T-helper 2 cell treated with Interferon-gamma antibody and Interleukin-4, amounts not matched to agents 5 μg/mL and 100 μg/mL, for 36 hours (primary cell): ENCODE data around the gene FAM161A.
"Not testable (repeated sequence)": the region's sequence is repeated elsewhere in the genome, so short reads cannot be mapped to it uniquely, and the experiment has no call there.

ENCODE experiments used
- DNase-seq: peaks from one replicate; pipeline ENCODE4 v3.0.0; 2021; ENCODE audit warnings: low spot score
- H3K27ac Mint-ChIP-seq: one replicate; pipeline ENCODE4 v1.8.0; 2021; ENCODE audit warnings: mild to moderate bottlenecking, mixed read lengths
- H3K27me3 Mint-ChIP-seq: one replicate; pipeline ENCODE4 v1.8.0; 2021; ENCODE audit warnings: low read depth, mixed read lengths
- H3K36me3 Mint-ChIP-seq: one replicate; pipeline ENCODE4 v1.8.0; 2021; ENCODE audit warnings: low read depth, mixed read lengths
- H3K4me1 Mint-ChIP-seq: one replicate; pipeline ENCODE4 v1.8.0; 2021; ENCODE audit warnings: low read depth, mixed read lengths
- H3K4me3 Mint-ChIP-seq: one replicate; pipeline ENCODE4 v1.8.0; 2022; ENCODE audit warnings: mild to moderate bottlenecking, moderate library complexity, mixed read lengths
- H3K9me3 Mint-ChIP-seq: one replicate; pipeline ENCODE4 v1.8.0; 2021; ENCODE audit warnings: mixed read lengths

Gene FAM161A

GRCh38 chr2:61853847-61854563 lies at the start of gene FAM161A:
FAM161A (minus strand) TSS chr2:61854060; CDS start chr2:61854041, 19 bp downstream.
- Mint-ChIP-seq H3K4me3 (peak within 1 kb of the TSS; percentile 94), H3K9me3 (no peaks in the 10 kb centered on the region), H3K36me3 (no peaks in the 10 kb centered on the region), H3K27me3 (no peaks in the 10 kb centered on the region), H3K4me1 (peaks cover 17% of the 10 kb centered on the region), H3K27ac (peak within 1 kb of the TSS; percentile 94)
- peak; percentile 80 for DNase-seq

GRCh38 chr2:61900281-61900680 lies 46.4 kb upstream of the FAM161A start:
- H3K4me1 Mint-ChIP-seq = peaks cover 6% of the 10 kb centered on the region
- H3K4me3 Mint-ChIP-seq = no peak overlapping the region
- DNase-seq = no peak
- H3K27me3 Mint-ChIP-seq = no peaks in the 10 kb centered on the region
- no peaks in the 10 kb centered on the region for H3K36me3 Mint-ChIP-seq
- H3K27ac Mint-ChIP-seq = no peak overlapping the region
- H3K9me3 Mint-ChIP-seq = no peaks in the 10 kb centered on the region

DNA sequence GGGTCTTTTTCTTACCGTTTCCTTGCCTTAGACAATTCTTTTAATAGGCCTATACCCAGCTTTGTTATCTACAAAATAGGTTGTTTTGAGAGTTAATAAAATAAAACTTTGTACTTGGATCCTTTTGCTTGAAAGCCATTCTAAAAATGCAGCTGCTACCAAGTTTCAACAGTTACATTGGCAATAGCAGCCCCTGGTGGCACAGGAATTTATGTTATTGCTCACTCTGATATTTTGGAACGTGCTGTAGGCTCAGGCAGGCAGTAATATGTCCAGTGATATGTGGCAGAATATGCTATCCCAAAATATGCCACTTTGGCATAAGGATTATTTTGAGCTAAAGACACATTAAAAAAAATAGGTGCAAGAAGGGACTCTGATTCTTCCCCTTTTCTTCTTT lies 45.0 kb upstream of the FAM161A start:
- no peaks in the 10 kb centered on the region for H3K9me3 Mint-ChIP-seq
- H3K27me3 Mint-ChIP-seq = no peaks in the 10 kb centered on the region
- no peaks in the 10 kb centered on the region for H3K36me3 Mint-ChIP-seq
- H3K4me1 Mint-ChIP-seq = no peaks in the 10 kb centered on the region
- DNase-seq = no peak
- H3K4me3 Mint-ChIP-seq = no peak overlapping the region
- no peak overlapping the region for H3K27ac Mint-ChIP-seq

DNA sequence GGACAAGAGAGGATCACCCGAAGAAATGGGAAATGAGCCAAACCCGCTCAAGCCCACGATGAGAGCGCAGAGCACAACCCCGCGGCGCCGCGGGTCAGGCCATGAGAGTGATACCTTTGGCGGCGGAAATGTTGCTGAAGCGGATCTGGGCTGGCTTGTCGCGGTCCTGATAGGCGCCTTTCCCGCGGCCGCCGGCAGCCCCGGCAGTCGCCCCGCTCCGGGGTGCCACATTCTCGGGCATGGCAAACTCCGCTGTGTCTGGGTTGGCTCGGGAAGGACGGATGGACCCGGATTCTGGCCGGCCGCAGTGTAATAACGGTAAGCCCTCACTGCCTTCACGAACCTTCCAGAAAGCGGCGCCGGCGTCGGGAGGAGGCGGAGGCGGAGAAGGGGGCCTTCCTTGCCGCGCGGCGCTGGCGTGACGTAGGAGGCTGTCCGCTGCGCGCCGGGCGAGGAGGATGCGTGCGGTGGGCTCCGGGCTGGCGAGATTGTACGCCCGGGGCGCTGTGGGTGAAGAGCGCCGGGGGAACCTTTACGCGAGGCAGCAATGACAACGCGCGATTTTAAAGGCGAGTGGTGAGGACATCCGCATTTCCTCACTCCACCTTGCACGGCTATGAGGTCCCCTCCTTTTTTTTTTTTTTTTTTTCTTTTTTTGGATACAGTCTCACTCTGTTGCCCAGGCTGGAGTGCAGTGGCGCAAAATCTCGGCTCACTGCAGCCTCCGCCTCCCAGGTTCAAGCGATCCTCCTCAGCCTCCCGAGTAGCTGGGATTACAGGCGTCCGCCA lies 34.6 kb upstream of the FAM161A start, which contains the start of gene CCT4:
CCT4 (minus strand) TSS at position 390 of the 789 bp plus-strand sequence; CDS start at position 241, 149 bp downstream.
- DNase-seq = peak; percentile 89
- H3K27me3 Mint-ChIP-seq = no peaks in the 10 kb centered on the region
- no peaks in the 10 kb centered on the region for H3K9me3 Mint-ChIP-seq
- peaks cover 21% of the 10 kb centered on the region for H3K4me1 Mint-ChIP-seq
- peak within 1 kb of the TSS; percentile 99 for H3K4me3 Mint-ChIP-seq
- peaks cover 23% of the 10 kb centered on the region for H3K36me3 Mint-ChIP-seq
- peak within 1 kb of the TSS; percentile 100 for H3K27ac Mint-ChIP-seq

DNA sequence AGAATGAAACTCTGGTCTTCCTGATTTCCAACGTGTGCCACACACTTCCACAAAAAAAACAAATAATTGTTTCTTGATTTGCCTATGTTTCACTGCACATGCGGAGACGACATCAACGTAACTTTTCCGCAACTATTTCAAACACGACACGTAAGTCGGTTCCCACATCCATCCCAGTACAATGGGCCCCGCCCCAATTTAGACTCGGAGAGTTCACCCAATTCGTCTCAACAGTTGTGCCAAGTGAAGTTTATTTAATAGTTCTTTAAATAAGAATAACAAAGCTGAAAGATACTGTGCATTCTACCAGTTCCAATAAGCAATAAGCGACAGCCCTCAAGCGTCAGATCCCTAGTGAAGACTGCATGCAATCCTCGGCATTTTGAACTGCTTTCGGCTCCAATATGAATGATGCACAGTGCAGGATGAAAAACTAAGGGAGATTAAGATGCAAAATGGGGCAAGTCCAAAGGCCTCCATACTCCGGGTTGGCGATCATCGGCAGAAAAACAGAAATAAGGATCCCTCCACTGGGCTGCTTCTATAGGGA lies 33.9 kb upstream of the FAM161A start:
- peak overlapping the region; percentile 99 for H3K4me3 Mint-ChIP-seq
- no peak for DNase-seq
- H3K4me1 Mint-ChIP-seq = peaks cover 21% of the 10 kb centered on the region
- H3K9me3 Mint-ChIP-seq = no peaks in the 10 kb centered on the region
- no peaks in the 10 kb centered on the region for H3K27me3 Mint-ChIP-seq
- H3K36me3 Mint-ChIP-seq = peaks cover 27% of the 10 kb centered on the region
- peak overlapping the region; percentile 100 for H3K27ac Mint-ChIP-seq

DNA sequence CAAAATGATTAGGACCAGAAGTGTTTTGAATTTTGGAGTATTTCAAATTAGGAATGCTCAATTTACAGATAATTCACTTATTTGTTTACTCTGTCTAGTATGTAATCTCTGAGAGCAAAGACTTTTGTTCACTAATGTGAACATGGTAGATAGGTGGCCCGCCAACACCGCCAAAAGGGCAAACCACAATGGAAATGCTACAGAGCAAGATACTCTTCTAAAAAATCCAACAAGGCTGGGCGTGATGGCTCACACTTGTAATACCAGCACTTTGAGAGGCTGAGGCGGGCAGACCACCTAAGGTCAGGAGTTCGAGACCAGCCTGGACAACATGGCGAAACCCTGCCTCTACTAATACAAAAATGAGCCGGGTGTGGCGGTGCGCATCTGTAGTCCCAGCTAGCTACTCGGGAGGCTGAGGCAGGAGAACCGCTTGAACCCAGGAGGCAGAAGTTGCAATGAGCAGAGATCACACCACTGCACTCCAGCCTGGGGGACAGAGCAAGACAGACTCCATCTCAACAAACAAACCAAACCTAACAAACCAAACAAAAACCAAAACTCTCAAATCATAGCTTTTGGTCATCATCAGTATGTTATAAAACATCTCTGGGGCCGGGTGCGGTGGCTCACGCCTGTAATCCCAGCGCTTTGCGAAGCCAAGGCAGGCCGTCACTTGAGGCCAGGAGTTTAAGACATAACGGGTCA lies 32.2 kb upstream of the FAM161A start:
- Mint-ChIP-seq H3K27me3 (no peaks in the 10 kb centered on the region), H3K4me1 (peaks cover 21% of the 10 kb centered on the region), H3K9me3 (no peaks in the 10 kb centered on the region), H3K27ac (no peak overlapping the region), H3K36me3 (peaks cover 33% of the 10 kb centered on the region), H3K4me3 (peak overlapping the region; percentile 99)
- DNase-seq = no peak

- Mint-ChIP-seq H3K9me3 (no peaks in the 10 kb centered on the region), H3K27me3 (no peaks in the 10 kb centered on the region), H3K36me3 (peaks cover 50% of the 10 kb centered on the region), H3K4me1 (peaks cover 15% of the 10 kb centered on the region), H3K4me3 (no peak overlapping the region), H3K27ac (no peak overlapping the region)
- DNase-seq = no peak
Observed at GRCh38 chr2:61882850-61883249, 29.0 kb upstream of the FAM161A start.

DNA sequence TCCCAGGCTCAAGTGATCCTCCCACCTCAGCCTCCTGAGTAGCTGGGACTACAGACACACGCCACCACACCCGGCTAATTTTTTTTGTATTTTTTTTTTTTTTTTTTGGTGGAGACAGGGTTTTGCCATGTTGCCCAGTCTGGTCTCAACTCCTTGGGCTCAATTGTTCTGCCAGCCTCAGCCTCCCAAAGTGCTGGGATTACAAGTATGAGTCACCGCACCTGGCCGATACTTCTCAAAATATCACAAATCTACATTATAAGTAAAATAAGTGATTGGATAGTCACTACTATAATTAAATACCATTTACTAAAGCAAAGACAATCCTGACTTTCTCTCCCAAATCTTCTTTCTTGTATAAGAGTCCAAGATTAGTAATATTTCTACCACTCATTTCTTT lies 25.5 kb upstream of the FAM161A start:
- not testable (repeated sequence) for H3K27ac Mint-ChIP-seq, H3K27me3 Mint-ChIP-seq, H3K4me1 Mint-ChIP-seq, H3K9me3 Mint-ChIP-seq, H3K4me3 Mint-ChIP-seq, DNase-seq
- H3K36me3 Mint-ChIP-seq = peaks cover 59% of the 10 kb centered on the region

DNA sequence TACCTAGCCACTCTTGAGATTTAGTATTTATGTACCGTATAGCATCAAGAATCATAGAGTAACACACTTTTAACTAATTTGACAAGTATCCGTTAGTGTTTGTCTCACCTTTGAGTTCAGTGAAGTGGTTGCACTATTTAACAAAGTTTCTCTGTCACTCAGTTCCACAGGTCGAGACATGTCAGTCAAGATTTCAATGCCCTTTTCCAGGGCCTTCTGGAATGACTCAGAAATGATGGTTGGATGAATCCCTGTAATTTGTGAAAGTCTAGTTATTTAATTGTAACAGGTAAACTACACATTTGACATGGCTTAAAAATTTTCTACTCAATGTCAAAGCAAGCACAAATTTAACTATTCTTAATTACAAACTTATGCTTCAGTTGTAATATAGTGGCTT lies 24.9 kb upstream of the FAM161A start:
- H3K27ac Mint-ChIP-seq = no peak overlapping the region
- no peak overlapping the region for H3K4me3 Mint-ChIP-seq
- no peaks in the 10 kb centered on the region for H3K4me1 Mint-ChIP-seq
- peaks cover 62% of the 10 kb centered on the region for H3K36me3 Mint-ChIP-seq
- H3K9me3 Mint-ChIP-seq = no peaks in the 10 kb centered on the region
- H3K27me3 Mint-ChIP-seq = no peaks in the 10 kb centered on the region
- DNase-seq = no peak

DNA sequence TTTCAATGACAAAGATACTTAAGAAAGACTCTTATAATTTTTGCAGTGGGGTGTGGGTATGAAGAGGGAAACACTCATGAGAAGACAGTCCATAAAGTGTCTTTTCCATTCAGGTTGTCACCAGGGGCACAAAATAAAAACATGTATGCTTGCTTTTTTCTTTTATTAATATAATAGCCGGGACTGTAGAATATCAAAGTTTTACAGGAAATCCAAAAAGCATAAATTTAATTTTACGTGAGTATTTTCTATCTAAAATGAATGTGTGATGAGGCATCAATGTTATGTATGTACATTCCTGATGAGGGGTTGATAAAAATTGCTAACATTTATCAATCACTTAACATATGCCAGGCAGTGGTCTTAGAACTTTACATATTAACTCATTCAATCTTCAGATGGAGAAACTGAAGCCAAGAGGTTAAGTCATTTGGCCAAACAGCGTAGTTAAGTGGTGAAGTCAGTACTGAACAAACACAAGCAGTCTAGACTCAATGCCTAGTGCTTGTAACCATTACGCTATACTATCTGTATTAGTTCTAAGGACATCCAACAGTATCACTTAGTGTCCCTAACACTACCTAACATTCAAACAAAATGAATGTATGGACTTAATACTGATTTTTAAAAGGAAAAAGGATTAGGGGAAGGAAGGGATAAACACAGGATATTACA lies 23.8 kb upstream of the FAM161A start:
- Mint-ChIP-seq H3K4me3 (no peak overlapping the region), H3K4me1 (no peaks in the 10 kb centered on the region), H3K27ac (no peak overlapping the region), H3K36me3 (peaks cover 59% of the 10 kb centered on the region), H3K9me3 (no peaks in the 10 kb centered on the region), H3K27me3 (no peaks in the 10 kb centered on the region)
- DNase-seq = no peak

GRCh38 chr2:61876400-61876799 lies 22.5 kb upstream of the FAM161A start:
- Mint-ChIP-seq H3K9me3 (no peaks in the 10 kb centered on the region), H3K27me3 (no peaks in the 10 kb centered on the region), H3K27ac (no peak overlapping the region), H3K4me1 (no peaks in the 10 kb centered on the region), H3K4me3 (no peak overlapping the region), H3K36me3 (peaks cover 63% of the 10 kb centered on the region)
- DNase-seq = no peak

DNA sequence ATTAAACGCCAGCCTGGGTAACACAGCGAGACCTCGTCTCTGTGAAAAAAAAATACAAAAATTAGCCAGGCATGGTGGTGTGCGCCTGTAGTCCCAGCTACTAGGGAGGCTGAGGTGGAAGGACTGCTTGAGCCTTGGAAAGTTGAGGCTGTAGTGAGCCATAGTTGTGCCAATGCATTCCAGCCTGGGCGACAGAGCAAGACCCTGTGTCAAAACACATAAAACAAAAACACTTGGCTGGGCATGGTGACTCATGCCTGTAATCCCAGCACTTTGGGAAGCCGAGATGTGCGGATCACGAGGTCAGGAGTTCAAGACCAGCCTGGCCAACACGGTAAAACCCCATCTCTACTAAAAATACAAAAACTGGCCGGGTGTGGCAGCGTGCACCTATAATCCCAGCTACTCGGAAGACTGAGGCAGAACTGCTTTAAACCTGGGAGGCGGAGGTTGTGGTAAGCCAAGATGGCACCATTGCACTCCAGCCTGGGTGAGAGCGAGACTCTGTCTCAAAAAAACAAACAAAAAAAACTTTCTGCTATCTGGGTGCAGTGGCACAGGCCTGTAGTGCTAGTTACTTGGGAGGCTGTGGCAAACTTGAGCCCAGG lies 12.7 kb upstream of the FAM161A start:
- not testable (repeated sequence) for H3K9me3 Mint-ChIP-seq, DNase-seq, H3K27ac Mint-ChIP-seq, H3K4me1 Mint-ChIP-seq, H3K4me3 Mint-ChIP-seq, H3K27me3 Mint-ChIP-seq
- peaks cover 59% of the 10 kb centered on the region for H3K36me3 Mint-ChIP-seq

GRCh38 chr2:61862085-61862484 lies 8.2 kb upstream of the FAM161A start:
- H3K4me3 Mint-ChIP-seq = no peak overlapping the region
- no peak for DNase-seq
- H3K9me3 Mint-ChIP-seq = no peaks in the 10 kb centered on the region
- peaks cover 33% of the 10 kb centered on the region for H3K36me3 Mint-ChIP-seq
- H3K4me1 Mint-ChIP-seq = no peaks in the 10 kb centered on the region
- no peaks in the 10 kb centered on the region for H3K27me3 Mint-ChIP-seq
- H3K27ac Mint-ChIP-seq = no peak overlapping the region
